ENCODE results near the gene ARHGAP33.
"Not testable (repeated sequence)": the region's sequence is repeated elsewhere in the genome, so short reads cannot be mapped to it uniquely, and the experiment has no call there.

The ARHGAP33 gene

GRCh38 chr19:35756377-35757230 lies 18.8 kb upstream of the ARHGAP33 start, which contains the start of gene HSPB6:
Gene HSPB6 (minus strand): TSS chr19:35757029. CDS start chr19:35757008, 21 bp downstream.
- DNase-seq (ENCODE audit: low spot score) = no peak

DNA sequence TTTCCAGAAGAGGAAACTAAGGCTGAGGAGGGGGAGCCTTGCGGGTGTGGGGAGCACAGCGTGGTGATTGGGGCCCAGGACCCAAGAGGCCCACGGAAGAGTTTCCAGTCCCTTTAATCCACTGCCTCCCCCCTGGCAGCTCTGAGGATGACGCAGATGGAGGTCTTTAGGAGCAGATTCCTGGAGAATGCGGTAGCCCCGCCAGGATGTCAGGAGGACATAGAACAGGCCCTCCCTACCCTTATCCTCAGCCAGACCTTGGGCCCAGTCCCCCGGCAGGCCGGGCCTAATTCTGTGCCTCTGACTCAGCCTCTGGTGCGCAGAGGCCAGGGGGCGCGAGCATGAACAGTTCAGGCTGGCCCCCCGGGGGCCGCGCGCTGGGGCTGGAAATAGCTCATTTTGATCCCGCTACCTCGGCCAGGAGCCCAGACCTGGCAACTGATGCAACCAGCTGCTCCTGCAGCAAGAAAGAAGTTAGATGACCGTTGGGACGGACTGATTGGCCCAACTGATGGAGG lies 18.1 kb upstream of the ARHGAP33 start:
- DNase-seq (ENCODE audit: low spot score) = no peak

GRCh38 chr19:35757749-35758608 lies 17.4 kb upstream of the ARHGAP33 start, which contains the start of gene PROSER3:
Gene PROSER3 (plus strand): TSS chr19:35758176. CDS start chr19:35758216, 40 bp downstream.
- peak; percentile 100 for DNase-seq (ENCODE audit: low spot score)

DNA sequence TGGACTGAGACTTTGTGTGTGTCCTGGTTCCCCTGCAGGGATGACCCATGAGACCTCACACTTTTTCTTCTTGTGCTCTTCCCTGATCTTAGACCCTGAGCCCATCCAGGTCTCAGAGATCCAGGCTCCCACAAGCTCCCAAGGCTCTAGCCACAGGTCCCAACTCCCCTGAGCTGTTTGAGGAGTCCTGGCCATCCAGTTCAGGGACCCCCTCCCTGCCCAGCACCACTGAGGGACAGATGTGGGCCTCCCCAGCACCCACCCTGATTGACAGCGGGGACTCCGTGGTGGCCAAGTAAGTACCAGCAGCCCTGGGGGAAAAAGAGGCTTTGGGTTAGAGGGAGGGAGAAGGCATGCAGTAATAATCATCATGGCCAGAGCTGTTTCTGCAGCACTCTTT lies 15.7 kb upstream of the ARHGAP33 start:
- DNase-seq (ENCODE audit: low spot score) = no peak

DNA sequence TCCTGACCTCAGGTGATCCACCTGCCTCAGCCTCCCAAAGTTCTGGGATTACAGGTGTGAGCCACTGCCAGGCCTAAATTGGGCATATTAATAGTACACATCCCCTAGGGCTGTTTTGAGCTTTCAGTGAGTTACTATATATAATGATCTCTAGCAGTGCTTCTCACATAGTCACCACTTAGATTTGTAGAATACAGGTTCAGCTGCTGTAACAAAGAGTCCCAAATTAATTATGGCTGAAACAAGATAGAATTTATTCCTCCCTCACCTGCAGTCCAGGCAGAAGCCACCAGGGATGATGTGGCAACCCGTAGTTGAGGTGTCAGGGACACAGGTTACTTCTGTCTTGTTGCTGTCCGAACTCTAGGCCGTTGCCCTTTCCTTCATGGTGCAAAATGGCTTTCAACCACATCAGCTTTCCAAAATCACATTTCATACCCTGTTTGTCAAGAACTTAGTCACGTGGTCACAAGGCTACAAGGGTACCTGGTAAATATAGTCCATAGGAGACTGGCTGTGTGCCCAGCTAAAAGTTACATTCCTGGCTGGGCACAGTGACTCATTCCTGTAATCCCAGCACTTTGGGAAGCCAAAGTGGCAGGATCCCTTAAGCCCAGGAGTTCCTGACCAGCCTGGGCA lies 14.5 kb upstream of the ARHGAP33 start:
- DNase-seq (ENCODE audit: low spot score) = no peak

GRCh38 chr19:35764432-35765315 lies 10.7 kb upstream of the ARHGAP33 start:
- DNase-seq (ENCODE audit: low spot score) = no peak

GRCh38 chr19:35766571-35767104 lies 8.7 kb upstream of the ARHGAP33 start:
- no peak for DNase-seq (ENCODE audit: low spot score)

GRCh38 chr19:35767288-35768081 lies 7.9 kb upstream of the ARHGAP33 start:
- DNase-seq (ENCODE audit: low spot score) = no peak

GRCh38 chr19:35768082-35768421 lies 7.3 kb upstream of the ARHGAP33 start:
- no peak for DNase-seq (ENCODE audit: low spot score)

DNA sequence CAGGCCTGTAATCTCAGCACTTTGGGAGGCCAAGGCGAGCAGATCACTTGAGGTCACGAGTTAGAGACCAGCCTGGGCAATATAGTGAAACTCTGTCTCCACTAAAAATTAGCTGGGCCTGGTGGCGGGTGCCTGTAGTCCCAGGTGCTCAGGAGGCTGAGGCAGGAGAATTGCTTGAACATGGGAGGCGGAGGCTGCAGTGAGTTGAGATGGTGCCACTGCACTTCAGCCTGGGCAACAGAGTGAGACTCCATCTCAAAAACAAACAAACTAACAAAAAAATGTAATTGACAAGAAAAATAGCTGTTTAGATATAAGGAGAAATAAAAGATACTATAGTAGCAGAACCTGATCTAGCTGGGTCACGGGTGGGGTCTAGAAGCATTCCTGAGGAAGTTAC lies 3.0 kb upstream of the ARHGAP33 start:
- DNase-seq (ENCODE audit: low spot score) = not testable (repeated sequence)

DNA sequence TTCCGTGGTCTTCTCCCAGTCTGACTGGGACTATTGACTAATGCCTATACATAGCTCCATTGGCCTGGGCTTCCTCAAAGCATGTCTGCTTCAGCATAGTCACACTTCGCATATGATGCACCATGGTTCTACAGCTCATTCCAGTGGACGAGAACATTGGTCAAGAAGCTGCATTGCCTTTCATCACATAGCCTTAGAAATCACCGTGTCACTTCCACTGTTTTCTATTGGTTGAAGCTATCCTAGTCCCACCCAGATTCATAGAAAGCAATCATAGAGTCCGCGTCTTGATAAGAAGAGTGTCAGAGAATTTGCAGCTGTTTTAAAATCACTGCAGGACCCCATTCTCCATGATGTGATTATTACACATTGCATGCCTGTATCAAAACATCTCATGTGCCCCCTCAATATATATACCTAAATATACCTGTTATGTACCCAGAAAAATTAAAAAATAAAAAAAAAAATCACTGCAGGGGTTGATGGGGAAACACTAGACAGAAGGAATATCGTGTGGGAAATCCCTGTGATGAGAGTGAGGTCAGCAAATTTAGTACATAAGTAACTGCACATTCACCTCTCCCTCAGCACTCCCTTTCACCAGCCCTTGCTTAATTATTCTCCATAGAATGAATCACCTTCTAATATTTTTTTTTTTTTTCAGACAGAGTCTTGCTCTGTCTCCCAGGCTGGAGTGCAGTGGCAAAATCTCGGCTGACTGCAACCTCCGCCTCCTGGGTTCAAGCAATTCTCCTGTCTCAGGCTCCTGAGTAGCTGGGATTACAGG lies 2.2 kb upstream of the ARHGAP33 start:
- no peak for DNase-seq (ENCODE audit: low spot score)

- DNase-seq (ENCODE audit: low spot score) = no peak
Observed at GRCh38 chr19:35774274-35775045, 904 bp upstream of the ARHGAP33 start.

DNA sequence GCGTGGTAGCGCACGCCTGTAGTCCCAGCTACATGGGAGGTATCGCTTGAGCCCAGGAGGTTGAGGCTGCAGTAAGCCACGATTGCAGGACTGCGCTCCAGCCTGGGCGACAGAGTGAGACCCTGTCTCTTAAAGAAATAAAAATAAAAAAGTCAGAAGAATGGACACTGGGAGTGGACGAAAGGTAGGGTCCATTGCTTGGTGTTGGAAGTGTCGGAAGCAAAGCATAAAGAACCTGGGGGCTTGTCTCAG lies 392 bp upstream of the ARHGAP33 start:
- no peak for DNase-seq (ENCODE audit: low spot score)

- no peak for DNase-seq (ENCODE audit: low spot score)
Observed at GRCh38 chr19:35776102-35776788, 881 bp downstream of the ARHGAP33 start.

- DNase-seq (ENCODE audit: low spot score) = no peak
Observed at GRCh38 chr19:35777086-35777841, 1.9 kb downstream of the ARHGAP33 start.

- no peak for DNase-seq (ENCODE audit: low spot score)
Observed at GRCh38 chr19:35777961-35778360, 2.6 kb downstream of the ARHGAP33 start.

DNA sequence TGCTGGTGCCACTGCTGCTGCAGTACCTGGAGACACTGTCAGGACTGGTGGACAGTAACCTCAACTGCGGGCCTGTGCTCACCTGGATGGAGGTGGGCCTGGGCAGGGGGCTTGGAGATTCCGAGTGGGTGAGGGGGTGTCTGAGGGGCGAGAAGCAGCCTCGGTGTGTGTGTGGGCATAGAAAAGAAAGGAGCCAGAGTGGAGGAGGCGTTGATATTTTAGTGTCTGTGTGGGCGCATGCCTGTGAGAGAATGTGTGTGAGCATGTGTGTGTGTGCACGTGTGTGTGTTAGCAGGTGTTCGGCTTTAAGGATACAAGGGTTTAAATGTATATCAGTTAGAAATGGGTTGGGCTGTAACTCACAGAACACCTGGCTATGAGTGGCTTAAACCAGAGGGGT lies 3.7 kb downstream of the ARHGAP33 start:
- DNase-seq (ENCODE audit: low spot score) = no peak
